ENCODE results near the gene AGPAT4.

Gene AGPAT4

GRCh38 chr6:161308075-161308655 lies 34.3 kb upstream of the AGPAT4 start:
- no peak for TF ChIP-seq CTCF (IDR thresholded peaks at IDR 0.05; ENCODE audit: extremely low read depth, insufficient read depth, missing control alignments)
- DNase-seq (ENCODE audit: low spot score): no peak
- in situ Hi-C loops (cut with MboI; ENCODE audit: low pct_unique_long_range_greater_than_20kb, low sequenced_read_pairs, unreplicated experiment): no loop called here

- in situ Hi-C loops (cut with MboI; ENCODE audit: low pct_unique_long_range_greater_than_20kb, low sequenced_read_pairs, unreplicated experiment): no loop called here
- no peak for TF ChIP-seq CTCF (IDR thresholded peaks at IDR 0.05; ENCODE audit: extremely low read depth, insufficient read depth, missing control alignments)
Measured at GRCh38 chr6:161305860-161306259, 32.0 kb upstream of the AGPAT4 start.

GRCh38 chr6:161303628-161304340 lies 29.9 kb upstream of the AGPAT4 start:
- in situ Hi-C loops (cut with MboI; ENCODE audit: low pct_unique_long_range_greater_than_20kb, low sequenced_read_pairs, unreplicated experiment): no loop called here
- DNase-seq (ENCODE audit: low spot score): no peak
- TF ChIP-seq CTCF (IDR thresholded peaks at IDR 0.05; ENCODE audit: extremely low read depth, insufficient read depth, missing control alignments): no peak

More at GRCh38 chr6:161305860-161306259, 32.0 kb upstream of the AGPAT4 start:
- DNase-seq (ENCODE audit: low spot score): no peak

- DNase-seq (ENCODE audit: low spot score): no peak
- in situ Hi-C loops (cut with MboI; ENCODE audit: low pct_unique_long_range_greater_than_20kb, low sequenced_read_pairs, unreplicated experiment): no loop called here
- TF ChIP-seq CTCF (IDR thresholded peaks at IDR 0.05; ENCODE audit: extremely low read depth, insufficient read depth, missing control alignments): no peak
Measured at GRCh38 chr6:161302949-161303348, 29.1 kb upstream of the AGPAT4 start.

- in situ Hi-C loops (cut with MboI; ENCODE audit: low pct_unique_long_range_greater_than_20kb, low sequenced_read_pairs, unreplicated experiment): no loop called here
- DNase-seq (ENCODE audit: low spot score): no peak
Measured at GRCh38 chr6:161301338-161301737, 27.5 kb upstream of the AGPAT4 start.

GRCh38 chr6:161300823-161301222 lies 27.0 kb upstream of the AGPAT4 start:
- TF ChIP-seq CTCF (IDR thresholded peaks at IDR 0.05; ENCODE audit: extremely low read depth, insufficient read depth, missing control alignments): no peak
- DNase-seq (ENCODE audit: low spot score): no peak
- in situ Hi-C loops (cut with MboI; ENCODE audit: low pct_unique_long_range_greater_than_20kb, low sequenced_read_pairs, unreplicated experiment): no loop called here

More at GRCh38 chr6:161301338-161301737, 27.5 kb upstream of the AGPAT4 start:
- TF ChIP-seq CTCF (IDR thresholded peaks at IDR 0.05; ENCODE audit: extremely low read depth, insufficient read depth, missing control alignments): no peak

Data from GM13977 (cell line).